NCI-H128 (cell line): Measurements from ENCODE around the gene PIK3C2B.
A peak's percentile ranks its signal among the peaks of the same experiment; 100 is the strongest.
"Not testable (repeated sequence)": the region's sequence is repeated elsewhere in the genome, so short reads cannot be mapped to it uniquely, and the experiment has no call there.

ENCODE experiments used
- DNase-seq: peaks from one replicate; lab custom pipeline; 2025; ENCODE audit not compliant: unreplicated experiment; lab: John Stamatoyannopoulos, UW

The PIK3C2B gene

DNA sequence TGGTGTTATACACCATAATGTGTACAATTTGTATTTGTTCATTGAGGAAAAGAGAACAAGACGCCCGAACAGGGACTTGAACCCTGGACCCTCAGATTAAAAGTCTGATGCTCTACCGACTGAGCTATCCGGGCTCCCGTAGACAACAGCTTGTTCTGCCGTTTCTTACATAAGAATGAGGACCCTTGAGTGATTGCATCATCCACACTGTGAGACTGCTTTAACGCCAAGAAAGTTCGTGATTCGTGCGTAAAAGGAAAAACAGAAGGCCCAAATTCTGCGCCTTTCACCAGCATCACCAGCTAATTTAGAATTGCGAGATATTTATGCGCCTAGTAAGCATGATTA lies 12.3 kb upstream of the PIK3C2B start:
- peak; percentile 96 for DNase-seq

DNA sequence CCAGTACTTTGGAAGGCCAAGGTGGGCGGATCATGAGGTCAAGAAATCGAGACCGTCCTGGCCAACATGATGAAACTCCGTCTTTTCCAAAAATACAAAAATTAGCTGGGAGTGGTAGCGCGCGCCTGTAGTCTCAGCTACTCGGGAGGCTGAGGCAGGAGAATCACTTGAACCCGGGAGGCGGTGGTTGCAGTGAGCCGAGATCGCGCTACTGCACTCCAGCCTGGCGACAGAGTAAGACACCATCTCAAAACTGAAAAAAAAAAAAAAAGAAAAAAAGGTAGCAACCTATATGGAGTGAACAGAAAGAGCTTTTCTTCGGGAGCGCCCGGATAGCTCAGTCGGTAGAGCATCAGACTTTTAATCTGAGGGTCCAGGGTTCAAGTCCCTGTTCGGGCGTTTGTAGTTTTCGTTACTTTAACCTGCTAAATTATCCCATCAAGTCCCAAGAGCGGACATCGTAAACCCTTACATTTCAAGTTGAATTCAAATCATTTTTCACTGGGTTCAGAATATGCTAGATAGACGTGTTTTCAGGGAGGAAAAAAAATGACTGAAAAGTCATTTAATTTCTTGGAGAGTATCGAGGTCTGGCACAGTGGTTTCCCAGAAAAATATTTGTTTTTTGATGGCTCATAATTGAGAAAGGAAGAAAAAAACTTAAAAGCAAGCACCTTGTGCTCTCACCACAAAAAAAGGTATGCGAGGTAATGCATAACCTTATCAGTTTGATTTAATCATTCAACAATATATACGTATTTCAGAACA lies 11.8 kb upstream of the PIK3C2B start:
- peak; percentile 79 for DNase-seq

DNA sequence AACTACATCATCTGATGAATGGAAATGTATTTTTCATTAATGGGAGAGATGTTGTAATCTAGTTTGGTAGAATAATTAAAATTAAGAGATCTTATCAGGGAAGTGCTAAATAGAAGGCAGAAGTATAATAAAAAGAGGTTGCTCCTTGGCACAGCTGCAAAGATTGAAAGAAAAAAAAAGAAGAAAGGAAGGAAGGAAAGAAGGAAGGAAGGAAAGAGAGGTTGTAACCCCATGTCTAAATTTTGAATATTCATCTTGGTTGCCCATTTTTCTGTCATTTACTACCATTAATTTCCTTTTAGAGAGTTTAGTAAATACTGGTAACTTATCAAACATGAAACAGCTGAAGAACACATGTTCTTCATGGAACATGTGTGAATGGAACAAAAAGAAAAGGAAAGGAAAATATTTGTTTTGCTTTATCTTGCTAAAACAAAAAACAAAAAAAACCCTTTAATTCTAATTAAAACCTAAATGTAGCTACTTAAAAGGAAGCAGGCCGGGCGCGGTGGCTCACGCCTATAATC lies 11.1 kb upstream of the PIK3C2B start:
- no peak for DNase-seq

DNA sequence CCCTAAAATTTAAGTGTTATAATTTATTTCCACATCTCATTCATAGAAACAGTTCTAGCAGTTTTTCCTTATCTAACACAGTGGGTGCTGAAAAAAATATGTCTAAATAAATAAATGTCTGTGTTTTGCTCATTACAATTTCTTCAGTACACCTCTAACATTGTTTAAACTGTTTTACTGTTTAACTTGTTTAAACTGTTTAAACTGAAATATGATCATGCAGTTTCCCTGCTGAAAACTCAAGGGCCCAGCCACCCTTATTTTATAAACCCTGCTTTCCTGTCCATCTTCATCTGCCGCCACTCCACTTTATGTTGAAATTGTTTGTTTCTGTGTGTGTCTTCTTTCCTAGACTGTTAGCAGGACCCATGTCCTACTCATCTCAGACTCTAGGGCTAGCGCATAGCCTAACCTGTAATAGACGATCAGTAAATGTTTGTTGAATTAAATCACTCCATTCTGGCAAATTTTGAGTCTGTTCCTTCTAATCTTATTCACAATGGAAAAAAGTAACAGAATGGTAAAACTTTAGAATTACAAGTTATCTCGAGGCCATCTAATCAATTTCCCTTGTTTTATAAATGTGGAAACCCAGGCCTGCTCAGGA lies 9.4 kb upstream of the PIK3C2B start:
- no peak for DNase-seq

DNA sequence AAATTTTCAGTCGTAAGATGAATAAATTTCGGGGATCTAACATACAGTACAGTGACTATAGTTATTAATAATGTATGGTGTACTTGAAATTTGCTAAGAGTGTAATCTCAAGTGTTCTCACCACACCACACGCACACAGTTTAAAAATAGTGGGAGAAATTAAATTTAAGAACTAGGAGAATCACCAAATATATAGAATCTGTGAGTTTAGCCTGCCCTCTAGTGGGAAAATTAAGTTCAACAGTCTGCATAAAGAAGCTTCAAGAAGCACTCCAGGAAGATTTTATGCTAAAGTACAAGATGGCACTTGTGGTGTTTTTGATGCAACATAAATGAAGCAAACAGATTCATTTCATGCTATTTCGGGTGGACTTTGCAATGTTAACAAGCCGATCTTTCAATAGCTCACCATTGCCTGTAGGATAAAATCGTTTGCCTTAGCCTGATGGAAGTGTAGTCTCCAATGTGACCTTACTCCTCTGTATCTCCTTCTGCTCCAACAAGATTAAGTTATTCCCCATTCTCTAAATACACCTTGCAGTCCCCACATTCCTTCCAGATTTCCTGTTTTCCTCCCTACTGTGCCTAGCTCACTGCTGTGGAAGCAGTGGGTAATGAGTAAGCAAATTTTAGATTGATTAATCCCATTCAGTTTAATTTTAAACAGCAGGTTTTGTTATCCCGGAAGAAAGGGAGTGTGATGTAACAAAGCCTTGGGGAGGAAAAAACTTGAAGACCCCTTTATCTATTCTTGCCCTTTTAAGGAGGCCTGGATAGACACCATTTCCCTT lies 8.7 kb upstream of the PIK3C2B start:
- peak; percentile 81 for DNase-seq

DNA sequence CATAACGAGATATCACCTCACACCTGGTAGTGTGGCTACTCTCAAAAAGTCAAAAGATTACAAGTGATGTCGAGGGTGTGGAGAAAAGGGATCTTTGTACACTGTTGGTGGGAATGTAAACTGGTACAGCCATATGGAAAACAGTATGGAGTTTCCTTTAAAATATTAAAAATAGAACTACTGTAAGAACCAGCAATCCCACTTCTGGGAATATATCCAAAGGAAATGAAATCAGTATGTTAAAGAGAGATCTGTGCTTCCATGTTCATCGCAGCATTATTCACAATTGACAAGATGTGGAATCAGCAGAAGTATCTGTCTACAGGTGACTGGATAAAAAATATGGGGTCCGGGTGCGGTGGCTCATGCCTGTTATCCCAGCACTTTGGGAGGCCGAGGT lies 7.6 kb upstream of the PIK3C2B start:
- no peak for DNase-seq

DNA sequence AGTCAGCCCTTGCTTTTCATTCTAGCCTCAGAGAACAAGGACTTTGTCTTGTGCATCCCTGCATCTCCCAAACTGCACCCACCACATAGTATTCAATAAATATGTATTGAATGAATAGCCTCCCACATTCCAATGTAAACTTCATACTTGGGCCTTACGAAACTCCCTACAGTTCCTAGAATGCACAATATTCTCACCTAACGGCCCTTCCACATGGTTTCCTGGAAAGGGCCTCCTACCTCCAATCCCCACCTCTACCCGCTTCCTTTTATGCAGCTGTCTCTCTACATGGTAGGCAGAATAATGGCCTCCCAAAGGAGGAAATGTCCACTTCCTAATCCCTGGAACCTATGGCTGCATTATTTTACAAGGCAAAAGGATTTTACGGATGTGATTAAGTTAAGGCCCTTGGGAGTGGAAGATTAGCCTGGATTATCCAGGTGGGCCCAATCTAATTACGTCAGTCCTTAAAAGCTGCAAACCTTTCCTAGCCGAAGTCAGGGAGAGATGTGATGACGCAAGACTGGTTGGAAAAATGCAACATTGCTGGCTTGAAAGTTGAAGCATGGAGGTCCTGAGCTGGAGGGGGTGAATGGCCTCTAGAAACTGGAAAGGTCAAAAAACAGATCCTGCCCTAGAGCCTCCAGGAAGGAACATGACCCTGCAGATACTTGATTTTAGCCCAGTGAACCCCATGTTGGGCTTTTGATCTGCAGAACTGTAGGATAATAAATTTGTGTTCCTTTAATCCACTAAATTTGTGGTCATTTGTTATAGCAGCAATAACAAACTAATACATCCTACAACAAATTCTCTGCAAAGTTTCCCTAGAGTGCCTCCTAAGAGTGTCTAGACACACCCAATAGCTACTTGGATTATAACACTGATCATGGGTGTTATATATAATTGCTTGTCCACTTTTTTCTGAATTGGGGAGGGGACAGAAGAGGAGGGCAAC lies 5.2 kb upstream of the PIK3C2B start:
- no peak for DNase-seq

DNA sequence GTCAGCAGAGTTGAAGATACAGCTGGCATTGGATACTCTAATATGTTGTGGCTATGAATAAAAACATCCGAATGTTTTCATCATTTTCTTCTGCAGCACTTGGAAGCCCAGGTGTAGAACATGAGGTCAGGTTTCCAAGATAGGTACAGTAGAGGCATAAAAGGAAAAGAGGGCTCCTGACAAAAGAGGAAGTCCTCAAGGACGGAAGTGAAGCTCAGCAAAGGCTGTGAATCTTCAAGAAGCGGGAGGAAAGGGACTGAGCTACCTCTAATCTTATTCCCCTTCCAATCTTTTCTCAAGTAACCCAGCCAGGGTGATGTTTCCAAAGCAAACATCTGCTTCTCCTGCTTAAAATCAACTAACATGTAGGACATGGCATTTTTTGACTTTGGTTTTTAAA lies 4.4 kb upstream of the PIK3C2B start:
- DNase-seq: no peak

DNA sequence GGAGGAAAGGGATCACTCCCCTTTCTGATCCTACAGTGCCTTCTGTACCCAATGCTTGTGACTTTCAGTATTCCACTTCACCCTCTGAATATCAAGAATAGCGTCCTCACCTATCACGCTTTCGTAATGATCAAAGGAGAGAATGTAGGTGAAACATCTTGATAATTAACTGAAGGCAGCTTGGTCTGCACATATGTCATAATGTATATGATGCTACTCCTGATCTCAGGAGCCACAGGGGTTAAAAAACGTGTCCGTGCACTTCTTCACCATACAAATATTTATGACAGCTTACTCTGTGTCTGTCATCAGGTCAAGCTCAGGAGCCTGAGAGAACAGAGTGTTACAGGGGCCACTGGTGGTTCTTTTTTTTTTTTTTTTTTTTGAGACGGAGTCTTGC lies 1.2 kb upstream of the PIK3C2B start:
- DNase-seq: no peak

DNA sequence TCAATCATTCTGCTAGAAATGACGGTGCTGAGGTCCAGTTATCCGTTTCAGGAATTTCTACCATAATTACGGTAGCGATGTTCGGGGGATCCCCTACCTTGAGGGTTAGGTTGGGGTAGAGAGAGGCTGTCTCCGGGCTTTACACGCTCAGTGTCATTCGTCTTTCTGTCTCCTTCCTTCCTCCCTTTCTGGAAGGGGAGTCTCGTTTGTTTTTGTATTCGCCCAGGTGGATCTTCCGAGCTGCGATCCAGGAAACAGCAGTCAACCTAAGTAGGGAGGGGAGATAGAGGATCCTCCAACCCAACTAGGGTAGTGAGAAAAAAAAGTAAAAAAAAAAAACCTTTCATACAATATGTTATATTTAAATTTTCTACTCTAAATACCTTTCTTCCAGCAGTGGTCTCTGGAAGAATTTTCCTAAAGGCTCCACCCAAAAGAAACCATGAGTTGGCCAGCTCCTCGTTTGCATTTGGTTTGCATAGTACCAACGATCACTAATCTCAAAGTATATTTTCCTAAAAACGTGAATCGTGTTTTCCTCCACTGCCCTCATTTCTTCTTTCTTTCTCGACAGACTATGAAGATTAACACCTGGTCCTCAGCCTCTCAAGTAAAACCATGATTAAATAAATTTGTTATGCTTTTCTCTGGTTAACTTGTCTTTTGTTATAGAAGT lies 611 bp upstream of the PIK3C2B start:
- DNase-seq: no peak

DNA sequence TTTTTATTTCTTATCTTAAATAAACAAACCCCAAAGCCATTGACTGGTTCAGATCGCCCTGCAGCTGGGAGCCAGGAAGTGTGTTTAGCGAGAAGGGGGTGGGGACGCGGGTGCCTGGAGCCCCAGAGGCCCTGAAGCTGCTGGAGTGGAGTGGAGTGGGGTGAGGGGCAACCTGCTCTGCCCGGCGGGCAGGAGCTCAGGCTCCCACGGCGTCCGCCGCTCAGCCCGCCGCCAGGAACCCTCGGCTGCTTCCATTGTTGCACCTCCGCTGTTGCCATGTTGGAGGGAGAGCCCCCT lies 673 bp downstream of the PIK3C2B start:
- DNase-seq: peak; percentile 55

DNA sequence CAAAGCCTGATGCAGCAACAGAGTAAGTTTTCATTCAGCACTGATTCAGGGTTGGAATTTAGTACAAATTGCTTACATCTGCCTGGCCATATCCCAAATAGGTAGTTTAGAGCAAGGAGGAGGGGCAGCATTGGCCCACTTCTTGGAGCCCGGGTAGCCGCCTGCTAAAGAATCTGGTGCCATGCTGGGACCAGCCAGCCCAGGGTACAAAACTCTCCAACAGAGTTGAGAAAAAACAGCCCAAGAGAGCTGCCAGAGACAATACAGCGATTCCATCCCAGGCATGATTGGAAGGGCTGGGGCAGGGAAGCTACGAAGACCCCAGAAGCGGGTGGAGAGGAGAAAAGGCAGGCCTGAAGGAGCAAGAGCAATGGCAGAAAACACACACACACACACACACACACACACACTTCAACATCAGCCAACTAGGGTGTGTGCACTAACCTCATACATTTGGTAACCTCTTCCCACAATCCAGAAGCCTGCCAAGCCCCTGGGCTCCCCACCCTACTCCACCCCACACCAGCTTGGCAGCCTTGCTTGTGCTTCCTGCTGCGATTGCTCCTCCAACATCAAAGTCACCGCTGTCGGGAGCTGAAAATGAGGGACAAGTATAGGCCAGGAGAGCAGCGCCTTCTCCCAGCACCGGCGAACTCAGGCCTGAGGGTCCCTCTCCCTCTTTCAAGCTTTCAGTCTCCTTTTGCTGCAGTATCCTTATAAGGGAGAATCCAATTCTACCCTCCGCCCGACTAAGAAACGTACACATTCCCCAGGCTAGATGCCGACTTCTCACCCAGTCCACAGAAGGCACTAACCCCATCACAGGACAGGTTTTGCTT lies 1.2 kb downstream of the PIK3C2B start:
- DNase-seq: no peak

DNA sequence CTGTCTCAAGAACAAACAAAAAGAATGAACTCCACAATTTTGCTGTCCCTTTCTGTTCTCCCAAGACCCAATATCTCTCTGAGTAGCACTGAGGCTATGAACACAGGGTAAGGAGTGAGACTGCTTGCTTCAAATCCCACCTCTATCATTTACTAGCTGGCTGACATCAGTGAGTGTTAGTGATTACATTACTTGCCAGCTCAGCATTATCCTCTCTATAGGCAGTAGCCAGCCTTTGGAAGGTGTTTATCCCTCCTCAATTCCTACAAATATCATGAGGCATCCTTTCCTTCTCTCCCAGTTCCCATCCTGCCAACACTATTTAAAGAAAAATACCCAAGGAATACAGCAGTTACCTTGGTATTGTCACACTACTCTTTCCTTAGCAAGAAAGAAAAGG lies 3.0 kb downstream of the PIK3C2B start:
- DNase-seq: no peak

DNA sequence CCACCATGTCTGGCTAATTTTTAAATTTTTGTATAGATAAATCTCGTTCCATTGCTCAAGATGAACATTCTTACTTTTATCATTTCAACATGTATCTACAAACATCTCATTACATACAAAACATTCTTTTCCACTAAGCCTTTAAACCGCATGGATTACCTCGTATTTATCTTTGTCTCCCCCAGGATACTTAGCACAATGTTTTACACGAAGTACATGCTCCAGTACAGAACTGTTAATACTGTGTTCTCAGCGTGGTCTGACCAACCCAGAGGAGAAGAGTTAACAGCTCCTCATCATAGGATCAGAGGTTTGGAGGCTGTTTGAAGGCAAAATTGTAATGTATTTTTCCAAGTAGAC lies 7.4 kb downstream of the PIK3C2B start:
- no peak for DNase-seq

DNA sequence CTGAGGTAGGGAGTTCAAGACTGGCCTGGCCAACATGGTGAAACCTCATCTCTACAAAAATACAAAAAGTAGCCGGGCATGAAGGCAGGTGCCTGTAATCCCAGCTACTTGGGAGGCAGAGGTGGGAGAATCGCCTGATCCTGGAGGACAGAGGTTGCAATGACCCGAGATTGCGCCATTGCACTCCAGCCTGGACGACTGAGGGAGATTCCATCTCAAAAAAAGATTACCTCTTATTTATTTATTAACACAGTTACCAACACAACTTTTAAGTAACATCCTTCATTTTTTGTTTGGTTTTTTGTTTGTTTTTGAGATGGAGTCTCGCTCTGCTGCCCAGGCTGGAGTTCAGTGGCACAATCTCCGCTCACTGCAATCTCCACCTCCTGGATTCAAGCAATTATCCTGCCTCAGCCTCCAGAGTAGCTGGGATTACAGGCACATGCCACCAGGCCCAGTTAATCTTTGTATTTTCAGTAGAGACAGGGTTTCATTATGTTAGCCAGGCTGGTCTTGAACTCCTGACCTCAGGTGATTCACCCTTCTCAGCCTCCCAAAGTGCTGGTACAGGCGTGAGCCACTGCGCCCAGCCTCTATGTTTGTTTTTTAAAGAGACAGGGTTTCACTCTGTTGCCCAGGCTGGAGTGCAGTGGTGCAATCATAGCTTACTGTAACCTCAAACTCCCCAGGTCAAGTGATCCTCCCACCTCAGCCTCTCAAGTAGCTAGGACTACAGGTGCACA lies 7.9 kb downstream of the PIK3C2B start:
- DNase-seq: not testable (repeated sequence)

DNA sequence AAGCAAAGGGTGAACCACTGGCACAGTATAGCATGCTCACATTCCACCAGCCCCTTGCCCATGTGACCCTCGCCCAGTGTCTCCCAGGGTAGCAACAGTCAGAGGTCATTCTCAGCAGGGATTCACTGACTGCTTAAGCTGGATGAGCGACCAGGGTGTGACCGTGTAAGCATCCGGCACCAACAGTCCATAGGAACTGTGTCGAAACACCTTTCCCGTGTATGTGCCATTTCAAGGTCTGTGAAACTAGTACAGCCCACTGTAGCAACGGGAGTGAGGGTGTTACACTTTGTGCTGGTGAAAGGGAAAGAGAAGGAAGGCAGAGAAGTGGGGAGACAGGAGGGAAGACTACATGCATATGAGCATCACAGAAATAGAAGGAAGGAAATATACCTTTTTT lies 10.8 kb downstream of the PIK3C2B start:
- DNase-seq: no peak

DNA sequence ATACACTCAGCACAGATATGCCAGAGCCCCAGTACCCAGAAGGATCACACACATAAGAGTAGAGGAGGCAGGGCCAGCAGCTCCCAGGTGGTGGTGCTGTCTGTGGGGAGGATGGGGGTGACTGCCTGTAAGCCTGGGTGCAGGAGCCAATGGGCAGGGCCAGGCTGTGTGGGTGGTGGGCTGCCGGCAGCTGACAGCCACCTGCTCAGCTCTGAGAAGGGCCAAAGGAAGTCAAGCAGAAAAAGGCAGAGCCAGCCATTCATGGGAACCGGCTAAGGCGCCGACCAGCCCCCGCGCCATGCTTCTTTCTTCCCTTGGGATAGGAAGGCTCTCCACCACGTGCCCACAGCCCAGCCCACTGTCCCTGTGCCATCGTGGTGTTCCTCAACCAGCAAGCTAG lies 14.1 kb downstream of the PIK3C2B start:
- no peak for DNase-seq

DNA sequence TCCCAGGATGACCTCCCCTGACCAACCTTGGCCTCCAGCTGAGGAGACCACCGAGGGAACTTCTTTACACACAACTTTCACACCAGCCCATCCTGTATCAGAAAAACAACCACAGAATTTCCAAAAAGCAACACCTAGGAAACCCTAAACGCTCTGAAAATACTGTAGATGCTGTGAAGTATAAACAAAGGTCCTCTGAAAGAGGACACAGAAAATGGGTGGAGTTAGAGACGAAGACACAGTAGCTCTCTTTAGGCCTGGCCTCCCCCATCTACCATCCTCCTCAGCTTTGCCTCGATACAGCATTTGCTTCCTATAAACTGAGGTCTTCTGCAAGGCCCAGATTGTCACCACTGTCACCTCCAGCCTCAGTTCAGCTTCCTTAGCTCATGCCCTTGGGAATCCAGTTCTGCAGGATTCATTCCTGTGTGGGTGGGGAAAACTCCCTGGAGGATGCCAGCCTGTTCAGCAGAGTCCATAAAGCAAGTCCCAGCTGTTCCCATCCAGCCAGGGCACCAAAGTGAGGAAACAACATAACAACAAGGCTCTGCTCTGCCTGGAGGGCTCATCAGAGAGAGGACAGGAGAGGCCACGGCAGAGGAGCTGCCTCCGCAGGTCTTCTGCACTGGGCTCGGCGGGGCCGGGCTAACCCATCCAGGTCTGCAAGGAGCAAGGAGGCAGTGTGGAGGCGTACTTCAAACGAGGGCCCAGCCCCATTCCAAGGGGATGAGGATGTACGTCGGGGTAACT lies 15.0 kb downstream of the PIK3C2B start:
- DNase-seq: no peak
